D721Med (cell line): ENCODE measurements around the gene ZNF768.

Experiments
- DNase-seq: peaks from one replicate; pipeline ENCODE4 v3.0.0; 2011; ENCODE audit warnings: low spot score; ENCODE audit not compliant: insufficient read length
- FAIRE-seq: peaks from 2 replicates; lab custom pipeline; 2011; peaks lifted over from hg19 to GRCh38; lab: Jason Lieb, UNC
- CTCF ChIP-seq: IDR thresholded peaks from 2 replicates; pipeline ENCODE4 v1.5.1; 2012; ENCODE audit warnings: mild to moderate bottlenecking, control low read depth; ENCODE audit not compliant: insufficient read depth; ENCODE audit errors: missing control alignments

Gene ZNF768

GRCh38 chr16:30510376-30510938 is 15.9 kb downstream of the ZNF768 start:
- FAIRE-seq (no peak), DNase-seq (no peak)
- TF ChIP-seq CTCF, result no peak

DNA sequence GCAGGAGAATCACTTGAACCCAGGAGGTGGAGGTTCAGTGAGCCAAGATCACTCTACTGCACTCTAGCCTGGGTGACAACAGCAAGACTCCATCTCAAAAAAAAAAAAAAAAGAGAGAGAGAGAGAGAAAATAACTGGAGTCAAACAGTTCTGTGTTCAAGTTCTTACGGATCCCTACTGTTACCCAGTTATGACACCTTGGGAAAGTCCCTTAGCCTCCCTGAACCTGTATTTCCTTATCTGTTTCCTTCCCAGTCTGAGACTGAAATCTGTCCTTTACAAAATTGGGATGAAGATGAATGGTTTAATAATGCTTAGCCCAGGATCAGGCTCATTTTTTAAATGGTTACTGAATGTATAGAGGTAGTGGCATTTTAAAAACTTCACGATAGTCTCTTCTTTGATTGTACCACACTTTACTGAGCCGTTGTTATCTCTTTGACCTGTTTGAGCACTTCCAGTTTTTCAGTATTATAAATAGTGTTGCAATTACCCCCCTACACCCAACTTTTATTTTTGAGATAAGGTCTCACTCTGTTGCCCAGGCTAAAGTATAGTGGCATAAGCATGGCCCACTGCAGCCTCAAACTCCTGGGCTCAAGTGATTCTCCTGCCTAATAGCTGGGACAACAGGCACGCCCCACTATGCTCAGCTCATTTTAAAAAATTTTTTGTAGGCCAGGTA is 17.1 kb downstream of the ZNF768 start:
- FAIRE-seq (no peak), DNase-seq (no peak)
- no peak for TF ChIP-seq CTCF

- FAIRE-seq, result no peak
- DNase-seq, result no peak
- no peak for TF ChIP-seq CTCF
Measured at GRCh38 chr16:30503403-30504296, 22.7 kb downstream of the ZNF768 start.

- FAIRE-seq (no peak), DNase-seq (no peak)
- no peak for TF ChIP-seq CTCF
Measured at GRCh38 chr16:30499284-30499683, 27.1 kb downstream of the ZNF768 start.

- DNase-seq, result no peak
- TF ChIP-seq CTCF, result no peak
- FAIRE-seq, result no peak
Measured at GRCh38 chr16:30494709-30495108, 31.7 kb downstream of the ZNF768 start.

GRCh38 chr16:30493941-30494488 is 32.4 kb downstream of the ZNF768 start:
- FAIRE-seq (no peak), DNase-seq (no peak)
- TF ChIP-seq CTCF, result no peak
